GM19397 (cell line): ENCODE measurements around the gene PRKCE.

ENCODE experiments used
- ATAC-seq: cut with Tn5 transposase; IDR thresholded peaks from one replicate; pipeline ENCODE4 v1.9.1; 2021; ENCODE audit warnings: mild to moderate bottlenecking, moderate library complexity; ENCODE audit not compliant: unreplicated experiment

PRKCE gene

DNA sequence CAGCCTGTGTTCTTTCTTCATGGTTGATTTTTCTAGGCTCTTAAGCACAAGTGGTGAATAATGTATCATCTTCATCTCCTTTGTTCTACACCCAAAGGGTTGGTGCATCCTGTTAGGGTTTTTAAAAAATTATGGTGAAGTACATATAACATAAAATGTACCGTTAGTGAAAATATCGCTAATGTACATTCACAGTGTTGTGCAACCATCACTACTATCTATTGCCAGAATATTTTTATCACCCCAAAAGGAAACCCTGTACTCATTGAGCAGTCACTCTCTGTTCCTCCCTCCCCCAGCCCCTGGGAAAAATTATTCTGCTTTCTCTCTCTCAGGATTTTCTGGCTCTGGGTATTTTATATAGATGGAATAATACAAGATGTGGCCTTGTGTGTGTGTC is 98.5 kb downstream of the PRKCE start:
- ATAC-seq: no peak

- ATAC-seq: no peak
Measured at GRCh38 chr2:45750484-45750883, 99.0 kb downstream of the PRKCE start.

- no peak for ATAC-seq
Measured at GRCh38 chr2:45753381-45753780, 101.9 kb downstream of the PRKCE start.

DNA sequence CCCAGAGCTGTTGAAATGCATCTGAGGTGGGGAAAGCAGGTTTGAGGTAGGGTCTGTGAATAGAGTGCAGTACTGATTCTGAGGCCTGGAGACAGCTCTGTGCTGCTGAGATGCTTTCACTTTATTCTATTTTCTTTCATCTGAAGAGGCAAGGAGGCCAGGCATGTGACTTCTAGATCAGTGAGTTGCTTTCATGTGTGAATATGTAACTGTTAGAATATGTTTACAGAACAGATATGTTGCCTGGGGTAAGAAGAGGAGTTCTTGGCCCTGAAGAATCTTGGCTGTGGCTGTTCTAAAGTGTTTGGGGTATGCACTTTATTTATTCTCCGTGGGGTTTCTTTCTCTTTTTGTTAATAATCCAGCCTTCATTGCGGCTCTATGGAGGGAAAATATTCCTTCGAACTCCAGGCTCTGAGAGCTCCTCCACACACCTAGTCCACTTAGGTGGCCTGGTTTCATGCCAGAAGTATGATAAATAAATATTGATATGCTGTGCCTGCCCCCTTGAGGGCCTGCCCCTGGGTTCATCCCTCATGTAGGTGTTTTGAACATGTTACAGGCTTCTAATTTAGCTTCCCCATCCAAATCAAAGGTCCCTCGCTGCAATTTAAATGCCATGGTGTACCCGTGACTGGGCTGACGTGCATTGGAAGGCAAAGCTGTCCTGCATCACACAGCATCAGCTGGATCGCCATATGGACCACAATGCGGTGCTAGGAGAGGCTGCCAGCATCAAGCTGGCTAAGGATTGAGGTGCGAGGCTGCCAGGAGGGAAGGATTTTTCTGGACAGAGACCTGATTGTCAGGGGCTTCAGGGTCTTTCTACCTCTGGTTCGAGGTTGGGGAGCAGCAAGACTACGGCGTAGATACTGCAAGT is 102.9 kb downstream of the PRKCE start:
- ATAC-seq: no peak

GRCh38 chr2:45755585-45756335 is 104.3 kb downstream of the PRKCE start:
- no peak for ATAC-seq

DNA sequence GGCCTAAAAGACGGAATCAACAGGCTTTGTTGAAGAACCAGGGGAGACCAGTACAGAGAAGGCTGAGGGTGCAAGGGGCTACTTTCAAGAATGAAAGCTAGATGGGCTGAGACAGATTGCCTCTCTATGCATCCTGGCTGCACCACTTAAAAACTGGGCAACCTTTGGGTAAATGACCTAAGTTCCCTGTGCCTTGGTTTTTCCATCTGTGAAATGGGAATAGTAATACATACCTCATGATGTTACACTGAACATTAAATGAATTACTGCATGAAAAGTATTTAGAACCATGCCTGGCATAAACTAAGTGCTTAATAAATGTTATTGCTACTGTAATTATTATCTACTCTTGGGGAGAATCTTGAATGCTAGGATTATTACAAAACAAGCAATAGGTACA is 106.5 kb downstream of the PRKCE start:
- ATAC-seq: no peak

GRCh38 chr2:45759310-45759851 is 107.9 kb downstream of the PRKCE start:
- no peak for ATAC-seq

DNA sequence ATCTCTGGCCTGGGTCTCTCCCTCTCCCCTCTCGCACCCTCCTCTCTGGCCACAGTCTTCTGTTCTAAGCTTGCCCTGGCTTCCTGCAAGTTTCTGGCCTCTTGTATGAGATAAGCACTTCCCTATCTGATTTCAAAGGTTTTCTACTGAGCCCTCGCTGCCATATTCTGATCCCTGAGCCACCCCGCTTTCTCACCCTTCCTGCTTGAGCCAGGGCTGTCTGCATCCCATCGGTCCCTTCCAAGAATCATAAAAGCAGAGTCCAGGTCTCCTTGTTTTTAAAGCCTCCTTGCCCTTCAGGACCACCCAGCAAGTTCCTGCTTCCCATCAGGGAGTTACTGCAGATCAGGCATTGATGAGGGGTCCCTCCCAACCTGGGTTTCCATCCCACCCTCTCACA is 110.2 kb downstream of the PRKCE start:
- ATAC-seq: no peak

DNA sequence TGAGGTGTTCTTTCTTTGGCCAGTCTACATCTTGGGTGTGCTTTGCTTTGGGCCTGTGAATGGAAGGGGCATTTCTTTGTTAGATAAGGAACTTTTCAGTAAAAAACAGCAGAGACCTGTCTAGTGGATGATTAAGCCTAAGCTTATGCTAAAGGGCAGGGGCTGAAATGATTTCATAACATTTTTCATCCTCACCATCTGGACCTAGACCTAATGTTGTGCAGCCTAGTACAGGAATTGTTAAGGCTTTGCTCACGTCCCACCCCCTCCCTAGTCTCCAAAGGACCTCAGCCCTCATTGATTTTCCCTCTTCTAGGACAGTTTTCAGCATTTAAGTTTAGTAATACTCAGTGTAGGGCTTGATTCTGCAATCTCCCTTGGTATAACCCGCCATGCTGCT is 111.8 kb downstream of the PRKCE start:
- ATAC-seq: no peak

DNA sequence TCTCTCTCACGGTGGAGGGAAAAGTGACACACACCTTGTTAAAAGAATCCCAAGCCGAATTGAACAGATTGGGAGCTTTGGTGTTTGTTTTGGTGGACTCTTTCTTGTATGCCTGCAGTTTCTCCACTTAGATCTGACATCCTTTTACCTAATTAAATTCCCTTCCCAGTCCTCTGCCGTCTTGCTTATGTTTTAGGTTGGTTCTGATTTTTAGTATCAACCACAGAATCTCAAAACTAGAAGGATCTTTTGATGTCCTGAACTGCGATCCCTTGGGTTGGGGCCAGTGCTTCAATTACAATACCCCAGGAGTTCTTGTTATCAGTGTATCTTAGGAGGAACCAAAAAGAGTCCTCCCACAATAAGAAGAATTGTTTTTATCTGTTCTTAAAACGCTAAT is 112.3 kb downstream of the PRKCE start:
- no peak for ATAC-seq

- ATAC-seq: no peak
Measured at GRCh38 chr2:45765007-45765727, 113.7 kb downstream of the PRKCE start.

- no peak for ATAC-seq
Measured at GRCh38 chr2:45765728-45766254, 114.3 kb downstream of the PRKCE start.

DNA sequence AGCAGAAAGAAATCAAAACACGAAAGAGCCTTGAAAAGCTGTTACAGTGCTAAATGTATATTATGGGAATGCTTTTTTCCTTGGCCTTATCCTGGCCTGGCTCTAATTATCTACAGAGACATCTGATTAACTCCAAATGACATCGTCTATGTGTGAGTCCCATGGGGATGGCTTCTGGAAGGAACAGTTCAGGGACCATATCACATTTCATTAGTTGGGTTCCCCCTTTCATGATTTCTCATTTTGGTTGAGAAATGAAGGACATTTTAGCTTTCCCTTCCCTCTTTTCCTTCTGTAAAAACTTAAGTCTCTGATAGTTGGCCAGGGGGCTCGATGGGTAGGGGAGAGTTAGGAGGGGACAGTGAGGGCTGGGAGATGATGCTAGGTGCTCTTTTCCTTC is 116.7 kb downstream of the PRKCE start:
- ATAC-seq: no peak

DNA sequence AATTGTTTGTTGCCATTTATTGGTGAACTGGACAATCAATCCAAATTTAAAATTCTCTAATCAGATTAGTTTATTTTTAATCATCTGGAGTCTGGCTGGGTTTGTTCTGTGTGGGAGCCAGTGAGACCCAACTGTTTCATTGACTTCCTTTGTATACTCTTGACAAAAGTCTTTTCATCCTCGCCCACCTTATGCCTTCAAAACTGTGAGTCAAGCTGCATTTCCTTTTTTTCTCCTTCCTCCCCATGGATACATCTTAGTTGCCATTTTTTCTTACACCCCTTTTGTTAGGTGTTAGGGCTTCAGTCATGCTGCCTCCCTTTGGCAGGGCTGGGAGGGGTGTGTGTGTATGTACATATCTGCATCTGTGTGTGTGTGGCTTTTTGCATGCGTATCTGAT is 117.6 kb downstream of the PRKCE start:
- no peak for ATAC-seq

DNA sequence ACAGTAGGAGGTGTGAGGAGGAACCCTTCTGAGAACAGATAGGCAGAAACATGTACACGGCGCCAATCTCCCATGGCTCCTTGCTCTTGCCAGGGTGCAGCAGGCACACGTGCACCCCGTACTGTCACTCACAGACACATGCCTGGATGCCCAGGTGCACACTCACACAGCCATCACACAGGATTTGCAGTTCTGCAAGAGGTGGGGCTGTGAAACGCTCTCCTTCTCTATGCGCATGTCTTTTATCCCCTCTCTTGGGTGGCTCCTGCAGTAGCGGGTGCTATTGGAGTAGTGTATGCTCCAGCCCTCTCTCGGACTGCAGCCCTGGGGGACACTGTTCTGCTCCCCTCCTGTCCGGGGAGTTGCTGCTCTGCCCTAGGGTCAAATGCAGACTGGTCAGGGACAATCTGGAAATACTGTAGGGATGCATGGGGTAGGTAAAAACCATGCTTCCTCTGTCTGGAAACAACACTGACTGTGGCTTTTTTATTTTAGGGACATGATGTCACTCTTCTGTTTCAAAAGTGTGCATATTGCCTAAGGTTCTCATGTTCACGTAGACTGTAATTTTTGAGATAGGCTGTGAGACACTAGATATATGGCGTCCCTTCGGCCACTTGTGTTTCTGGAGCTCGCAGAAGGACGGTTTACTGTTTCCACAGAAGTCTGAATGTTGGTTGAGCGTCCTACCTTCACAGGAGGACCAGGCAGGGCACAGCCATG is 118.5 kb downstream of the PRKCE start:
- ATAC-seq: no peak

DNA sequence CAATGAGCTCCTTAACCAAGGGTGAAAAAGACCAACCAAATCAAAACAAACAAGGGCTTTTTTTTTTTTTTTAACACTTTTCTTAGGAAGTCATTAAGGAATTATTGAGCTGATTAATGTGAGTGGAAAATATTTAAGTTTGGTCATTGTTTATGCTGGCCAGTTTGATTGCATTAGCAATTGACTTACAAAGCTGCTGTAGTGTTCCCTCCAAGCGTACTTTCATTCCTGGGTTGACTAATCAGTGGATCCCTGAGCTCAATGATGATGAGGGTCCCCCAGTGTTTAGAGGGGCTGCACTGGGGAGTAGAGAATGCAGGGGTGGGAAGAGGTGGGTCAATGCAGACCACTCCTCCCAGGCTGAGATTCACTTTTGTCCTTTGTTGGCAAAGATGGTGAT is 119.3 kb downstream of the PRKCE start:
- ATAC-seq: no peak

GRCh38 chr2:45771261-45771660 is 119.8 kb downstream of the PRKCE start:
- ATAC-seq: no peak

GRCh38 chr2:45772038-45772437 is 120.6 kb downstream of the PRKCE start:
- ATAC-seq: no peak

DNA sequence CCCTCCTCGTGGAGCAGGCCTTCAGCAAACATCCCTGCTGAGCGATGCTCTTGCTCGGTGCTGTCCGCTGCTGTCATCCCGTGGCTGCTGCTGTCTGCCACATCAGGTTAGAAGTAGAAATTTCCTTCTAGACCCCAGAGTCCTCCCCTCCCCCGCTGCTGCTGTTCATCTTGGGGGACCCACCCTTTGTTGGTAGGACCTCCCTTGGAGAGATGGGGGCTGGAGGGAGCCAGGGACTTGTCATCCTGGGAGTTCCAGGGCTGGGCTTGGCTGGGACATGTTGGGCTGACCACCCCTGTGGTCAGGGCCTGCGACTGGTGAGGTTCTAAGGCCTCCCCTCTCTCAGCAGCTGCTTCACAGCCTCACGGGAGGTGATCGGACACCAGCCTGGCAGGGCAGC is 122.4 kb downstream of the PRKCE start:
- ATAC-seq: no peak

DNA sequence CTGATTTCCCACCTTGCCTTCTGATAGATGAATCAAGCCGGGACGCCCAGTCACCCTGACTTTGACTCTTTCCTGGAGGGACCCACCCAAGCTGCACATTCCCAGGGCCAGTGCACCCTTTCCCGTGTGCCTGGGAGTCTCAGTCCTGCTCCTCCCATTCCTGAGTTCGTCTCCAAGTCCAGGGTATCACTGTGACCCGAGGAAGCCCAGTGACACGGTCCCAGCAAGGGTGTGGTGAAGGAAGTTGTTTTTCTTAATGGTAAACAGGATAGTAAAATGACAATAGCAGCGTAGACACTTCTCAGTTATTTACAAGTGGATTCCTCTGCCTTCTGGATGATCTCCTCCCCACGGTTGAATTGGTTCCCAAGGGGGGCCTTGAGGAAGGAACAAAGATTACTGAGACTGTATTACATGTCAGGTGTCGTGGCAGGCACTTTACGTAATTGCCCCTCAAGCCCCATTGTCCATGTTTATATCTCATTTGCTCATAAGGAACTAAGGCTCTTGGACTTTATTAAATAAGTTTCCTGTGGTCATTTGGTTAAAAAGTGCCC is 123.3 kb downstream of the PRKCE start:
- no peak for ATAC-seq
